ENCODE measurements around the gene JAK3.
"Not testable (repeated sequence)": the region's sequence is repeated elsewhere in the genome, so short reads cannot be mapped to it uniquely, and the experiment has no call there.

JAK3 gene

DNA sequence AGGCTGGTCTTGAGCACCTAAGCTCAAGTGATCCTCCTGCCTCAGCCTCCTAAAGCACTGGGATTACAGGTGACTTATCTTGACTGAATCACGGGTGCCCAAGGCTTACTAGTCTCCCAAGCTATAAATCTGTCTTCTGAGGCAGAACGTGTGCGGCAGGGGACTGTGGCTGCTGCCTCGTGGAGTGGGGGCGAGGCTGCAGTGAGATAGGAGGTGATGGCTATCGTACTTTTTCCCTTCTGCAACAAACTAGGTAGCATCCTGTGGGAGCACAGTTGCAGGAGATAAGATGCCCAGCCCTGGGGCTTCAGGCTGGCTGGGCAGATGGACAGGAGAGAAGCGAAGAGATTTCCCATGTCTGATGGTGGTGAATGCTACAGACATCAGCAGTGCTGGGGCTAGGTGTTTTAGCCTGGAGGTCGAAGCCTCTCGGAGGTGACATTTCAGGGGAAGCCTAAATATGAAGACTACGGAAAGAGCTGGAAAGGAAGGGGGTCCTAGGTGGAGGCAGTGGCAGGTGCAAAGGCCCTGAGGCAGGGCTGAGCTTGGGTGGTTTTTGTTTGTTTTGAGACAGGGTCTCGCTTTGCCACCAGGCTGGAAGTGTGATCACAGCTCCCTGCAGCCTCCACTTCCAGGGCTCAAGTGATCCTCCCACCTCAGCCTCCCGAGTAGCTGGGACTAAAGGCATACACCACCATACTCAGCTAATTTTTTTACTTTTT lies 45.5 kb downstream of the JAK3 start:
- no peak for DNase-seq

DNA sequence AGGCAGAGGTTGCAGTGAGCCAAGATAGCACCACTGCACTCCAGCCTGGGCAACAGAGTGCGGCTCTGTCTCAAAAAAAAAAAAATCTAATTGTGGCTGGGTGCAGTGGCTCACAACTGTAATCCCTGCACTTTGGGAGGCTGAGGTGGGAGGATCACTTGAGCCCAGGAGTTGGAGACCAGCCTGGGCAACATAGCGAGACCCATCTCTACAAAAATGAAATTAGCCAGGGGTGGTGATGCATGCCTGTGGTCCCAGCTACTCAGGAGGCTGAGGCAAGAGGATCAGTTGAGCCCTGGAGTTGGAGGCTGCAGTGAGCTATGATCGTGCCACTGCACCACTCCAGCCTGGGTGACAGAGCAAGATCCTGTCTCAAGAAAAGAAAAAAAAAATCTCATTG lies 49.2 kb downstream of the JAK3 start:
- DNase-seq, result not testable (repeated sequence)

DNA sequence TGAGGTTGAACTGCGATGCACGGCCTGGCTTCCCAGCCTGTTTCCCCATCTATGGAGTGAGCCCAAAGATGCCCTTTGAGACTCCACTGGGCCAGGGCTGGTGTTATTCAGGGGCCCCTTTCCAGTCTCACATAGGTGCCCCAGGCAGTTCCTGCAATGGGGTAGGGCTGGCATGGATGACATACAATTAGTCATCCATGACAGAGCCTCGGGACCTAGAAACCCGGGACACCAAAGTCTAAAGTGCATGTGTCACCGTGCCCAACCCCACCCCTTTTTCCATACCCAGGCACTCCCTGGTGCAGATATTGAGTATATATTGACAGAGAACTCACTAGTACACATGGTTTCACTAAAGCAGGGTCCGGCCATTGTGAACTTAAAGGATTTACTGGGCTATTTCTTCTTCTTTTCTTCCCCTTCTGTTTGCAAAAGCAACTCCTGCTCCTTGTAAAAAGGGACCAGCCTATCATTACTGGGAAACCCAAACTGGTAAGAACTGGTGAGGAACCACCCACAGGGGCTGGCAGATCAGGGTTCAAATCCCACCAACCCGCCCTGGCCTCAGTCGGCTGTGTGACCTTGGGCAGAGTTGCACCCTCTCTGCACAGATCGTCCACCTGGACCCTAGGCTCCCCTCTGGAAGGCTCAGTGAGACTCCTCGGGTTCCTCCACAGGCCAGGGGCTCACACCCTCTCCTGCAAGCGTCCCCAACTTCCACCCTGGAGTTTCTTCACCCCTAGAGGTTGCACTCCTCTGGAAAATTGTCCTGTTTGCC lies 50.2 kb downstream of the JAK3 start:
- DNase-seq, result peak; percentile 74 to 82

DNA sequence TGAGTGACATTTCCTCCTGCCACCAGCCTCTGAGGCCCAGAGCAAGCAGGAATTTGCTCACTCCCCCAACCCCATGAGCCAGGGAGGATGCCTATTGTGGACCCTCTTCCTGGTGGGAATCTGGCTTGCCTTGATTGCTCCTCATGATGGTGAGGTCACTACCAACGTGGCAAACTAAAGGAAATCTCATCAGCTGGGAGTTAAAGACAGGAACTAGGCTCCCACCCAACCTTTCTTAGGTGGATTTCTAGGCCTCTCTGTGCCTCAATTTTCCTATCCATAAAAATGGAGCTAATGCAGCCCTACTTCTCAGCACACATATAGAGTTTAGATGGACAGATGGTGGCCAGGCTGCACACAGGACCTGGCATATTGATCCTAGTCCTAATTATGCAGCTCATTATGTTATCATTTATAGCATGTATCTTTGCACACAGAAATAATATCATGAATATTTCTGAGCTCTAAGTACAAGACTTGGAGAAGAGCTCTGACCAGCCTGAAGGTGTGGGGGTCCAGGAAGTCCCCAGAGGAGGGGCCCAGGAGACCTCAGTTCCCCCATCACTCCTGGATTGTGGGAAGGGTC lies 50.9 kb downstream of the JAK3 start:
- no peak for DNase-seq

DNA sequence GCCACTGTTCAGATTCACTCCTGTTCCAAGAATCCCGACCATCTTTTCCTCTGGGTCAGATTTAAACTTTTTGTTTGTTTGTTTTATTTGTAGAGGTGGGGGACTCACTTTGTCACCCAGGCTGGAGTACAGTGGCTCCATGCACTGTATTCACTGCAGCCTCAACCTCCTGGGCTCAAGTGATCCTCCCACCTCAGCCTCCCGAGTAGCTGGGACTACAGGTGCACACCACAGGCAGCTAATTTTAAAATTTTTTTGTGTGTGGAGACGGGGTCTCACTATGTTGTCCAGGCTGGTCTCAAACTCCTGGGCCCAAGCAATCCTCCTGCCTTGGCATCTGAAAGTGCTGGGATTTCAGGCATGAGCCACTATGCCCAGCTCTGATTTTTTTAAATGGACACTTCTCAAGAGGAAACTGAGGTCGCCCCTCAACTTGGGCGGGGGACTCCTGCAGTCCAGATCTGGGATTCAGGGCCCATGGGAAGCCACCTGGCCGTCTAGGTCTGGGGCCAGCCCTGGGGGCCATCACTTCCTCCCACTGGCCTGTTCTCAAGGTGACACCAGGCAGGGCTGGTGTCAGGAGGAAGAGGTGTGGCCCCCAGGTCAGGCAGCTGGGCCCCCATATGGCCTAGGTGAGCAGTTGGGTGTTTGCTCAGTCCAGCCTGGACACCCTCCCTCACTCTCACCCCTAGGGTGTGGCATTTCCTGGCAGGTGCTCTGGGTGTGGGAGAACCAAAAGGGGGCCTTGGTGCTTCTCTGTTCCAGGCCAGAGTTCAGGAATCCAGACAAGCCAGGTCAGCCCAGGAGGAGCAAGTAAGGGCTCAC lies 51.6 kb downstream of the JAK3 start:
- no peak for DNase-seq

GRCh38 chr19:17795495-17795856 lies 52.3 kb downstream of the JAK3 start:
- no peak for DNase-seq

- DNase-seq, result peak; percentile 42 to 51
These were observed 52.9 kb downstream of the JAK3 start, which contains the start of gene B3GNT3 for GRCh38 chr19:17794731-17795494. TSS of gene B3GNT3 (plus strand) at chr19:17795138. CDS start at chr19:17807808, 12,670 bp downstream.

DNA sequence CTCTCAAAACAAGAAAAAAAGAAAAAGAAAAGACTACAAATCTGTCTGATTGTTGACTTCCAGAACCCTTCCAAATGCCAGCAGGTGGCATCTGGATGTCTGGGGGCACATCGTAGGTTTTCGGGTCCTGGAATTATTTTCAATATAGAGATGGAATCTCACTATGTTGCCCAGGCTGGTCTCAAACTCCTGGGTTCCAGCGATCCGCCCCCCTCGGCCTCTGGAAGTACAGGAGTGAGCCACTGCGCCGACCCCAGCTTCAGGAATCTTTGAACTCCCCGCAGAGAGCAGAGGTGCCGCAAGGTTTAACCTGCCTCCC lies 53.4 kb downstream of the JAK3 start:
- no peak for DNase-seq

GRCh38 chr19:17790059-17790780 lies 57.6 kb downstream of the JAK3 start:
- DNase-seq, result no peak

- DNase-seq, result no peak
These were observed 59.1 kb downstream of the JAK3 start for GRCh38 chr19:17788632-17789031.

GRCh38 chr19:17787274-17787913 lies 60.4 kb downstream of the JAK3 start:
- no peak for DNase-seq

DNA sequence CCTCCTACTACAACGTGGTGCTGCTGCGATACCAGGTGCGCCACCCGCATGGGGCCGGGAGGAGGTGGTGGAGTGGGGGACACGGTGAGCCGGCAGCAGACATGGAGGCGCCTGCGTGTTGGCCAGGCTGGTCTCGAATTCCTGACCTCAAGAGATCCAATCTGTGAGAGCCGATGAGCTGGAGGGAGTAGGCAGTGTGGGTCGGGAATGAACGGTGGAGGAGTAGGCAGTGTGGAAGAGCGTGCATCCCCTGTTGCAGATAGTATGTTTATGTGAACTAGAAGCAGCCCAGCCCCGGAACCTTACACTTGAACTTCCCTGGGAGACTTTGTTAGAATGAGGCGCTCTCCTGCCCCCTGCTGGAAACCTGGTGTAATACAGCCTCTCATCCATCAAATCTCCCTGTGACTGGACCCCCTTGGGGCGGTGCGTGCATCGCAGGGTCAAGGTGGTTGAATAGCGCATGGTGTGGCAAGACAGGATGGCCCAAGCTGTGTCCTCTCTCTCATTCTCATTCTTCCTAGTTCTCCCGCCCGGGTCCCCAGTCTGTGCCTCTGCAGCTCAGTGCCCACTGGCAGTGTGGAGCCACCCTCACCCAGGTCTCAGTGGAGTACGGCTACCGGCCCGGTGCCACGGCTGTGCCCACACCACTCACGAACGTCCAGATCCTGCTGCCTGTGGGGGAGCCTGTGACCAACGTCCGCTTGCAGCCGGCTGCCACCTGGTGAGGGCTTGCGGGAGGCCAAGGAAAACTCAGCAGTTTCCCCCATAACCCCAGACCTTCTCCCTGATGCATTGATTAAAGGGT lies 63.4 kb downstream of the JAK3 start:
- DNase-seq, result peak; percentile 81 to 85

DNA sequence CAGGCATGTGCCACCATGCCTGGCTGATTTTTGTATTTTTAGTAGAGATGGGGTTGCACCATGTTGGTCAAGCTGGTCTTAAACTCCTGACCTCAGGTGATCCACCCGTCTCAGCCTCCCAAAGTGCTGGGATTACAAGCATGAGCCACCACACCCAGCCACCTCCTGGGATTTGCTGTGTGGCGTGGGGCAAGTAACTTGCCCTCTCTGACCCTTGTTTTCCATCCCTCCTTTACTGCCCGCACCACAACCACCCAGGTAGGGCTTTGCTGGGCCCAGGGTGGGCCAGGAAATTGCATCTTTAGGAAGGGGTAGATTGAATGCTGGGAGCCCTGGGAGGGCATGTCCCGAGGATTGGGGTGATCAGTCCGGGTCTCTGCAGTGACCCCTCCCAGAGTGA lies 64.1 kb downstream of the JAK3 start:
- not testable (repeated sequence) for DNase-seq

GRCh38 chr19:17780781-17781180 lies 67.0 kb downstream of the JAK3 start:
- DNase-seq, result no peak

GRCh38 chr19:17778968-17779929 lies 68.5 kb downstream of the JAK3 start:
- DNase-seq, result no peak

GRCh38 chr19:17778251-17778967 lies 69.4 kb downstream of the JAK3 start:
- DNase-seq, result peak; percentile 66 to 67

GRCh38 chr19:17777840-17778239 lies 69.9 kb downstream of the JAK3 start:
- not testable (repeated sequence) for DNase-seq

Data from activated CD4-positive, alpha-beta T cell treated with anti-CD3 and anti-CD28 coated beads, Interleukin-2, amount 50 U/mL, for 48 hours (primary cell).